Activated T-helper 1 cell treated with Interleukin-2 at 50 U/mL for 16 hours (primary cell): ENCODE results near the gene ASB18.

ENCODE experiments used
- DNase-seq: peaks from one replicate; pipeline ENCODE4 v3.0.0-alpha.2; 2020; ENCODE audit warnings: low read depth

The ASB18 gene

DNA sequence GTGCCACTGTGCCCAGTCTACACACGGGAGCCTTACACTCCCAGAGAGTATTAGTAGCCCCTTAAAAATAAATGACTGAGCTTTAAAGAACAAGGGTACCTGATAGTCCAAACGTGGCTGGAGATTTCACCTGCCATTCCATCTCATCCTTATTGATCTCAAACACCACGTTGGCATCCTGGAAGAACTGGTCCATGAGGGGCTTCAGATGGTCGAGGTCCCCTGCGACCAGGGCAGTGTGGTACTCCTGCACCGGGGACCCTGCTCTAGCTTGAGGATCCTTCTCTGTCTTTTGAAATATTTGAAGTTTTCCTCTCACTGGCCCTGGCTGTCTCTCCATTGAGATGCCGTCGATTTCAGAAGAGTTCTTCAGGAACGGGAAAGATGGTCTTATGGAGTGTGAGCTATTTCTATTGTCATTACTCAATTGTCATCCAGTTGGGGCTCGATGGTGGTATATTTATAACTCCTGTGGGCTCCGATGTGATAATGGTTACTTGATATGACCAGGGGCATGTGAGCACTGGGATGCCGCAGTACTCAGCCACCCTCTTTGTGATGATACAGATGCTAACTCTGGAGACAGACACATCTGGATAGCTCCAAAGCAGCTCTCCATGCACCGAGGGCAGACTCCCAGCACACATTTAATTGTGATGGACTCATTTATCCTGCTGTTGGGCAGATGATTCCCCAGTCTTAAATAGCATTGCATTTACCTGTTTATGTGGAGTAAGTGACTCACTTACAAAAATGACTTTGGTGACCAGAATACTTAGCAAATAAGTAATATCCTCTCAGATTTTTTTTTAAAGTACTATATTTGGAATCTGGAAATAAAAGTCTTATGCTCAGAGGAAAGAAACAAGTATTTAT lies 22.8 kb downstream of the ASB18 start:
- no peak for DNase-seq

DNA sequence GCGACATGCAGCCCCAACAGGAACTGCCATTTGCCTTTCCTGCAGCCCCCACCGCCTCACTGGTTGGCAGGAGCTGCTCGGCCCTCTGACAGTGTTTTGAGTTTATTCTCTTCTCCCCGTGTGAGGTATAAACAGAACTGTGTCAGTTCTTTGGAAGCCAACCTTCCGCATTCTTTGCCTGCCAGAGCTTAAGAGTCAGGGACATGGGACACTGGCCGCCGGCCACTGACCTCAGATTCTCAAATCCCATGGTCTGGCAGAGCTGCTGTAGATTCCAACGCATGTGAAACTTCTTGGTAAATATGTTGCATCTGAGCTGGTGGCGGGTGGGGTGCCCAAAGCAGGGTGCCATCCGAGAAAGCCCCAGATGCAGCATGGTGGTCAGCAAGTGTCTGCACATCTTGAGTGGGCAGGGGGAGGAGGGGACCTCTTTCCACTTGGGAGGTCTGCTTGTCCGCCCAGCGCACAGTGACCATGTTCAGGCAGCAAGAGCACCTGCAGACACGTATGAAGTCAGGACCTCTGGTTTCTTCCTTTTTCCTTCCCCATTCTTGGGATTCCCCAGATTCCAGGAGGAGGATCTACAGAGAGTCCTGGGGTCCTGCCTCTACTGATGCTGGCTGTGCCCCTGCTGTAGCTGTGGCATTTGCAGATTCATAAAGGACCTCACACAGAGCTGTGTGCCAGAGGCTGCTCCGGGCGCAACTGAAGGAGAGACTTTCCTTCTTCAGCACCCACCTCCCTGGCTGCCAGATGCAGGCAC lies 23.8 kb downstream of the ASB18 start:
- no peak for DNase-seq

DNA sequence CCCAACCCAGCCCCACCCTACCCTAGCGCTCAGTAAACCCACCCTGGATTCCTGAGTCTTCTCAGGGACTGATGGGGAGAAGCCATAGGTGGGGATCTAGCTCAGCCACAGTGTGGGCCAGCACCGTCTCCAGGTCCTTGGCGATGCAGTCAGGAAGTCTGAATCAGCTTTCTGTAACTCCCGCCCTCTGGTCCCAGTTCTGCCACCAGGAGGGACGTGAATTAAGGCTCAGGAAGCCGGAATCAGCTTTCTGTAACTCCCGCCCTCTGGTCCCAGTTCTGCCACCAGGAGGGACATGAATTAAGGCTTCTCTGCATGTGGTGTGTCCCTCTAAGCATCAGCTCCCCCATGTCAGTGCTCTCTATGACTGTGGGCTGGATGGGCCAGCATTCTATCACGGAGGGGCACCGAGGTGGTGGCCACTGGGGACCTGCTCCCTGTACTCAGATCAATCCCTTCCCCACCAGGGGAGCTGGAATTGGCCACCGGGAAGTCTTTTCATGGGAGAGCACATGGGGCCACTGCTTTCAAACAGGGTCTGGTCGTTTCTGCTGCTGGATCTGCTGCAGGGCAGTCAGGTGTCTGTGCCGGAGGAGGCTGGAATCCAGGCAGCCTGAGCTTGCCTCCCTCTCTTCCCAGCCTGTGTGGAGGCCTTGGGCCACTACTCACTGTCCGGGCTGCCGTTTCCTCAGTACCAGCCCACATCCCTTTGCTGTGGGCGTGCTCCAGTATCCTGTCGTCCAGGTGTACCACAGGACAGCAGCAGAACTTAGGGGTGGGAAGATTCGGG lies 24.7 kb downstream of the ASB18 start:
- no peak for DNase-seq

DNA sequence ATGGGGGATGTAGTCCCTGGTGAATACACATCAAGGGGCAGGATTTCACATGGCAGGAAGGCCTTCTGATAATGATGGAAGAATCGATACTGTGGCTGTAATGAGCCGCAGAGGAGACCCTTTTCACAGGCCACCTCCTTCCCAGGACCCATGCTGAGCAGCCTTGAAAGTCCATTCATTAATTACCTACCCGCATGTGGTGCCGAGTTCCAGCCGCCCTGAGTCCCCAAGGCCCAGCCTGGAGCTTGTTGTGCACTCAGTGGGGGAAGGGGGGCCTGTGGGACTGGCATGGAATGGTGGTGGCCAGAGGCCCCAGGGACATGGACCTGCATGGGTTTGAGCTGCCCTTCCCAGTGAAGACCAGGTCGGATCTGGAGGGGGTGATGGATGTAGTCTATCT lies 25.5 kb downstream of the ASB18 start:
- DNase-seq = no peak

- DNase-seq = no peak
Observed at GRCh38 chr2:236237468-236238190, 26.6 kb downstream of the ASB18 start.

DNA sequence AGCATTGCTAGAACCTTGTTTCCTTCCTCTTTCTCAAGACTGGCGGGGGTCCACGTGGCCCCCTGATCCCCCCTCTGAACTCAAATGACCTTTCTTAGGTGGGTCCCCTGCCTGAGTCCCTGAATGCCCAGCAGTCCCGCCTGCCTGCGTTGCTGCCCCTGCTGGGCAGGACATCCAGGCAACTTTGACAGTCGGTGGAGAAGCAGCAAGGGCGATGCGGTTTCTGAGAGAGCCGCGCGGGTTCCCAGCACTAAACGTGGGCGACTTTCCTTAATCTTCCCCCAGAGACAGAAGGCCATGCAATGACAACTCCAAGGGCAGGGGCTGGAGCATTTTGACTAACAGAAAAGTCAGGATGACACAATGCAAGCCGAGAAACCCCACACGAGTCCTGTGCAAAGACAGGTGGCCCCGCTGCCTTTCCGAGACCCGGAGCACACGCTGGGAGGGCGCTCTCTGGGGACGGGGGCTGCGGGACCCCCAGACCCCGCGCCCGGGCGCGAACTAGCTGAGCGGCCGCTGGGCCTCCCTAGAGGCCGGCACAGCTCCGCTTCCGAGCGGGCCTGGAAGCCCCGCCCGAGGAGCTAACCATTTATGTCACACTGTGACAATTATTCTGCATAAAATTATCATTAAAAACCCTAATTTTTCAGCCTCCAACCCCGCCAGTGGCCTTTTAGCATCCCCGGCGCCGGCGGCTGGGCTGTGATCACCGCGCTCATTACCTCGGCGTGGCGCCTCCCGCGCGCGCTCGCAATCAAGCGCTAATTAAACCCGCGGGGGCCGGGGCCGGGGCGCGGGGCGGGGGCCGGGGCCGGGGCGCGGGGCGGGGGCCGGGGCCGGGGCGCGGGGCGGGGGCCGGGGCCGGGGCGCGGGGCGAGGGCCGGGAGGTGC lies 27.4 kb downstream of the ASB18 start:
- DNase-seq = no peak

- no peak for DNase-seq
Observed at GRCh38 chr2:236229186-236229585, 35.0 kb downstream of the ASB18 start.

DNA sequence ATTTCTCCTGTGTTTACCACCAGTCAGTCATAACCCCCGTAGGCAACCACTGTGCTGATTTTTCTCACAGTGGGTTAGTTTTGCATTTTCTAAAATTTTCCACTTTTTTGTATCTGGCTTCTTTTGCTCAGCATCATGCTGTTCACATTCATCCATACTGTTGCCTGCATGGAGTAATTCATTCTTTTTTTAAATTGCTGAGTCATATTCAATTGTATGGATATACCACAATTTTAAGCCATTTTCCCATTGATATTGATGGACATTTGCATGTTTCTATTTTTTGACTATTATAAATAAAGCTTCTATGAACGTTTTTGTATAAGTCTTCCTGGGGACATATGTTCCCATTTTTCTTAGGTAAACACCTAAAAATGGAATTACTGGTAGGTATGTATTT lies 40.5 kb downstream of the ASB18 start:
- no peak for DNase-seq

DNA sequence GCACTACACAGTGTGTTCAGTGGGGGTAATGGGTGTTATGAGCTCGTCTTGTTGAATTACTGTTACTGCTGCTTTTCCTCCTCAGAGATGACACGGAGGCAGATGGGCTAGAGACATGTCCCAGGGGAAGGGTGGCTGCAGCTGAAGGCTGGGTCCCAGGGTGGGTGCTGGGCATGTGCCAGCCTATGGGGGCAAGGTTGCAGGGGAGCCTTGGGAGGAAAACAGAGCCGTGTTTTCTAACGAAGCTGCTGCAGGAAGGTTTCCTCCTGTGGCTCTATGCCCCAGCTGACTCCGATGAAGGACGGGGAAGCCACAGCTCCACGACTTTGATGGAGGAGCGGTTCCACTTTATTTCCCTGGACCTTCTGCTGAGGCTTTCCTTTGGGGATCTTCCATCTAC lies 42.4 kb downstream of the ASB18 start:
- no peak for DNase-seq

- DNase-seq = no peak
Observed at GRCh38 chr2:236219411-236219810, 44.8 kb downstream of the ASB18 start.

- DNase-seq = no peak
Observed at GRCh38 chr2:236217926-236218325, 46.3 kb downstream of the ASB18 start.

GRCh38 chr2:236216711-236217110 lies 47.5 kb downstream of the ASB18 start:
- no peak for DNase-seq

- no peak for DNase-seq
Observed at GRCh38 chr2:236215761-236216333, 48.4 kb downstream of the ASB18 start.

- no peak for DNase-seq
Observed at GRCh38 chr2:236215196-236215595, 49.0 kb downstream of the ASB18 start.

GRCh38 chr2:236214376-236214995 lies 49.7 kb downstream of the ASB18 start:
- no peak for DNase-seq

DNA sequence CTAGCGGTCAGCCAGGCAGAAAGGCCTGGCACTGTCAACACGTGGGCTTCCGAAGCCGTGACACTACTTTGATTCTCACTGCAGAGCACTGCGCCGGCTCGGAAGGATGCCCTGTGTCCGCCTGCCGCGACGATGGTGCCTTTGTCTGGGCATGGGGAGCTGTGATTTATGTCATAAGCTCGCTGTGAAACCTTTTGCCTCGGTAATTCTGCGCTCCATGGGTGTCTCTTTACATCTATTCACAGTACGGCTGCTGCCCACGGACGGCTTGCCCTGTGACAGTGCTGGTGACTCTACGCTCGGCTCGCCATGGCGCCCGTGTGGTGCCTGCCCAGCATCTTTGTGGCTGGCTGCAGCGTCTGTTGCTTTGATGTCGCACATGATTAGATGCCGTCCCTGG lies 52.9 kb downstream of the ASB18 start:
- DNase-seq = no peak

GRCh38 chr2:236210536-236210935 lies 53.7 kb downstream of the ASB18 start:
- DNase-seq = no peak

DNA sequence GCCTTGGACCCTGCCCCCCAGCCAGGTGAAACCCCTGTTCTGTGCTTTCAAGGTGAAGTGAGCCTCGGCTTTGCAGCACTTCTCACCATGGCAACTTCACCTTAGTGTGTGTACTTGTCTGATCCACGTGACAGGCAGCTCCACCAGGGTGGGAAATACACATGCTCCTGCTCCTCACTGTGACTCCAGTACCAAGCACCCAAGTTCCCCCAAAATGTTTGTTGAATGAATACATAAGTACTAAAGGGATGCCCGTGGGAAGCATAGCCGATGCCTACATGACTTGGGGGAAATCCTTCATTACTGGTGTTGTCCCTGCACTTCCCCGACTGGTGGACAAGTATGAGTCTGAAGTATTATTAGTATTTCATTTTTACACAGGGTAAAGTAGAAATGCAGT lies 54.2 kb downstream of the ASB18 start:
- DNase-seq = no peak

DNA sequence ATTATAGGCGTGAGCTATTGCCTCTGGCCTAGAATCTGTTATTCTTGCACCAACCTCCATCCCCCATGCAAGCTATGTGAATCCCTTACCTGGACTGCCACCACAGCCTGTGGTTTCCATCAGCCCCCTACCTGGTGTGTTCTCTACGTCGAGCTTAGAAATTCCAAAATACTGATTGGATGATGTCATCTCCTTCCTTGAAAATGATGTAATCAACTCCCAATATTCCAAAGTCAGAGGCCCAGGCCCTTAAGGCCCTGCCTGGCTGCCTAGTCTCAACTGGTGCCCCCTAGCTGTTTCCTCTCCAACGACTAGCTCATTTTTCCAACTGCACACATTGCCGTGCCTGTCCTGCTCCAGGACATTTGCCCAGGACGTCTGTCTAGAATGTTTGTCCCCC lies 54.7 kb downstream of the ASB18 start:
- DNase-seq = no peak
